Measurements from ENCODE around the gene MYO15B.
A peak's percentile ranks its signal among the peaks of the same experiment; 100 is the strongest.
"Not testable (repeated sequence)": the region's sequence is repeated elsewhere in the genome, so short reads cannot be mapped to it uniquely, and the experiment has no call there.

MYO15B gene

DNA sequence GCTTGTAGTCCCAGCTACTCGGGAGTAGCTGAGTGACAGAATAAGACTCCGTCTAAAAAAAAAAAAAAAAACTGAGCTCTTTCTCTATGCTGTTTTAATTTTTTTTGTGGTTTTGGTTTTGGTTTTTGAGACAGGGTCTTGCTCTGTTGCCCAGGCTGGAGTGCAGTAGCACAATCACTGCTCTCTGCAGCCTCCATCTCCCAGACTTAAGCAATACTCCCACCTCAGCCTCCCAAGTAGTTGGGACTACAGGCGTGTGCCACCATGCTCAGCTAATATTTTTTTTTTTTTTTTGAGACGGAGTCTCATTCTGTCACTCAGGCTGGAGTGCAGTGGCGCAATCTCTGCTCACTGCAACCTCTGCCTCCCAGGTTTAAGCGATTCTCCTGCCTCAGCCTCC lies 4.4 kb upstream of the MYO15B start:
- DNase-seq = not testable (repeated sequence)

DNA sequence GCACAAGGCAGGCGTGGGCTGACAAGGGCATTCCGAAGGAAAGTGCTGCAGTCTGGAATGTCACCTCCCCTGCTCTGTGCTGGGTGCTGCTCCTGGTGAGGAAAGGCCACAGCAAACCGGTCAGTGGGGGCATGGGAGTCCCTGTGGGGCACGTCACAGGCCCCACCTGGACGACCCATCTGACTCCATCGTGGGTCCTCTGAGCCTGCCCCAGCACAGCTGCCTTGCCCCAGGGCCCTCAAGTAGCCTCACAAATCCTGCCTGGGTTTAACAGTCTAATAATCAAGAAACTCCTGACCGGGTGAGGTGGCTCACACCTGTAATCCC lies 2.8 kb upstream of the MYO15B start:
- DNase-seq = no peak

DNA sequence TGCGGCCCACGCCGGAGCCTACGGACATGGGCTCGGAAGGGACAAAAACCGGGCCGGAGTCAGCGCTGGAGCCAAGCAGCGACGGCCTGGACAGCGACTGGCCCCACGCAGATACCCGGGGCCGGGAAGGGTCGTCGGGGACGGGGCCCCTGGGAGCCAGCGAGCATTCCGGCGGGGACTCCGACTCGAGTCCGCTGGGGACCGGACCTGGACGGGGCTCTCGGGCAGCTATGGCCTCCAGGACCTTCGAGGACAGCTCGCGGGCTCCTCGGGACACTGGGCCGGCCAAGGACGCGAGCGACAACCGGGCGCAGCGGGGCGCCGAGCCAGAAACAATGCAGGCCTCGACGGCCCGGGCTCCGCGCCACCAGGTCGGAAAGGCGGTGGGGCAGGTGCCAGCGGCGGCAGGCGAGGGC lies 1.0 kb downstream of the MYO15B start:
- DNase-seq = peak; percentile 9

DNA sequence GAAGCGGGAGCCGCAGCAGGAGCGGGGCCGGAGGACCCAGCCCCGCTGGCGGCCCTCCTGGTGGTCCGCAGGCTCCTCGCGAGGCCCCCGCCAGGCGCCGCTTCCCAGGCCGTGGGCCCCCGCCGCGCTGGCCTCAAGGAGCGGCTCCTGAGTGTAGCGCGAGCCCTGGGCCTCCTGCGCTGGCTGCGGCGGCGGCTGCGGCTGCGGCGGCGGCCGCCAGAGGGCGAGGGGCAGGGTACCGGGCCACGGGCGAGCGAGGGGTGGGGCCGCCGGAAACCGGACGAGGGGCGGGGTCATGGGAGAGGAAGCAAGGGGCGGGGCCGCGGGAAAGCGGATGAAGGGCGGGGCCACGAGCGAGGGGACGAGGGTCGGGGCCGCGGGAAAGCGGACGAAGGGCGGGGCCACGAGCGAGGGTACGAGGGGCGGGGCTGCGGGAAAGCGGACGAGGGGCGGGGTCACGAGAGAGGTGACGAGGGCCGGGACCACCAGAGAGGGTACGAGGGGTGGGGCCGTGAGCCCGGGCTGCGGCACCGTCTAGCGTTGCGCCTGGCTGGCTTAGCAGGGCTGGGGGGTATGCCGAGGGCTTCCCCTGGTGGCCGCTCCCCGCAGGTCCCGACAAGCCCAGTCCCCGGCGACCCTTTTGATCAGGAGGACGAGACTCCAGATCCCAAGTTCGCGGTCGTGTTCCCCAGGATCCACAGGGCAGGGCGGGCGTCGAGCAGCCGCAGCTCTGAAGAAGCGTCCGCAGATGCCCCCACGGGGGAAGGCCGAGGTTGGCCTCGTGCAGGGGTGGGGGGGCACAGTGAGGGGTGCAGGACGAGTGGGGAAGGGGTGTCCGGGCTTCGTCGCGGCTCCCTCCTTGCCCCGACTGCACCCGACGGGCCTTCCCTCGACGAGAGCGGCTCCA lies 1.7 kb downstream of the MYO15B start:
- peak; percentile 98 for DNase-seq

DNA sequence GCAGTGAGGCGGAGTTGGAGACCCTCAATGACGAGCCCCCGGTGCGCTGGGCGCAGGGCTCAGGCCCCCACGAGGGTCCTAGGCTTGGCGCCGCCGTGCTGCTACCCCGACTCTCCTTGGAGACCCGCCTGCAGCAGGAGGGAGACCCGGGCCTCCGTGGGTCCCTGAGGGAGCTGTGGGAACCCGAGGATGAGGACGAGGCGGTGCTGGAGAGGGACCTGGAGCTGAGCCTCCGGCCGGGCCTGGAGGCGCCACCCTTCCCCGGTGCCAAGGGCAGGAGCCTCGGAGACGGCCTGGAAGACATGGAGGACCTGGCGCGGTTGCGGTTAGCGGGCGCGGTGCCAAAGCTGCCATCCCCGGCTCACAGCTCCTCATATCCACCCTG lies 2.3 kb downstream of the MYO15B start:
- no peak for DNase-seq

DNA sequence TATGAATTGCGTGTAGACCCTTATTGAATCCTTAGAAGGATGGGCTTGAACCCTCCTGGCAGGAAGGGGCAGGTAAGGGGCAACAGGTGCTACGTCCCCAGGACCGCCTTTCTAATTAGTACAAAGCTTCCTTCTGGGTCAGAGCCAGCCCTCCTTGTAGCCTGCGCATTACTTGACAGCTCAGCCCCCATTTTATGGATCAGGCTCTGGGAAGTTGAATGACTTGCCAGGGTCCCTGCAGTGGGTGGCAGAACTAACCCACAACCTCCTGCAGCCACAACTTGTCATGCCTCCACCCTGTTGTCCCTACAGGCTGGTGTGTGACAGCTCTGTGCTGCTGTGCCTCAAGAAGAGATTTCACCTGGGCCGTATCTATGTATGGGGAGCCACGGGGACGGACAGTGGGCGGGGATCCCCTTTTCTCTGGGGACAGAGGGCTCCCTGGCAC lies 2.7 kb downstream of the MYO15B start:
- no peak for DNase-seq

DNA sequence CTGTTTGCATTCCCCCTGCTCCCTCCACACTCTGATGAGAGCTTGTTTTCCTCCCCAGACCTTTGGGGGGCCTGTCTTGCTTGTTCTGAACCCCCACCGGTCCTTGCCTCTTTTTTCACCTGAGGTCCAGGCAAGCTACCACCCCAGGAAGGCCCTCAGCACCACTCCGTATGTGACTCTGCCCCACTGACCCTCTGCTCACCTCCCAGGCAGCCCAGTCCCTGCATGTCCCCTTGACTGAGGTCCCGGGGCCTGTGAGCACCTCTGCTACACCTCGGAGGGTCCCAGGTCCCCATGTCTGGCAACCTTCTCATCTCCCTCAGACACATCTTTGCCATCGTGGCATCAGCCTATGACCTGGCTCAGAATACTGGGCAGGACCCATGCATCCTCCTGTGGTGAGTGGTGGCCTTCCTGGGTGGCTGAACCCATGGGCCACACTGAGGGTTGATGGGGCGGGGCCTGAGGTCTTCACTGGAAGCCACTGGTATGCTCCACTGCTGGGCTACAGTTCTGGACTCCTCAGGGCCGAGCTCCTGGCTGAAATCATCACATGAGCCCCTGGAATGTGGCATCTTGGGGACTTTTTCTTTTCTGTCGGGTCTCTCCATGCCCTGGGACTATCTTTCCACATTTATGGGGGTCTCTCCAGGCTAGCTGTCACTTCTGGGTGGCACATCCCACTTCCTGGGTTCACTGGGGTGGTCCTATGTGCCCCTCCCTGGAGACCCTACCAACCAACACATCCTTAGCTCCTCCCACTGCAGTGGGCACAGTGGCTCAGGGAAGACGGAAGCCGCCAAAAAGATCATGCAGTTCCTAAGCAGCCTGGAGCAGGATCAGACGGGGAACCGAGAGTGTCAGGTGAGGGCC lies 3.5 kb downstream of the MYO15B start:
- no peak for DNase-seq

DNA sequence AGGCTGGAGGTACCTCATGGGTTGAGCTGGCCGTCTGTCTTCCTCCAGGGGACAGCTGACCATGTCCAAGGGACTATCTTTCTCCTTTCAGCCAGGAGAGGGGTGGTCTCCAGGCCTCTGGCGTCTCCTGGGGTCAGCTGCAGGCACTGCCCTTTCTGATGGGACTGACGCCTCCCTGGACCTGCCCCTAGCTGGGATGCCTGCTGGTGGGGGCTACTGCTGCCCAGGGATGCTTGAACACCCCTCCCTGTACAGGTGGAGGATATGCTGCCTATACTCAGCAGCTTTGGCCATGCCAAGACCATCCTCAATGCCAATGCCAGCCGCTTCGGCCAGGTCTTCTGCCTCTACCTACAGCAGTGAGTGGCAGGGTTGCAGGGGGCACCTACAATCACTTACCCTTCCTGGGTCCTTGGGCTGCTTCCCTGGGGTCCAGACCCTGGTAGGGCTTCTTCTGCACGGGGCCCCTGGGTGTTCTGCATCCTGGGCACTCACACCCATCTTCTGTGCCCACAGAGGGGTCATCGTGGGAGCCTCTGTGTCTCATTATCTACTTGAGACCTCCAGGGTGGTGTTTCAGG lies 4.2 kb downstream of the MYO15B start:
- no peak for DNase-seq

DNA sequence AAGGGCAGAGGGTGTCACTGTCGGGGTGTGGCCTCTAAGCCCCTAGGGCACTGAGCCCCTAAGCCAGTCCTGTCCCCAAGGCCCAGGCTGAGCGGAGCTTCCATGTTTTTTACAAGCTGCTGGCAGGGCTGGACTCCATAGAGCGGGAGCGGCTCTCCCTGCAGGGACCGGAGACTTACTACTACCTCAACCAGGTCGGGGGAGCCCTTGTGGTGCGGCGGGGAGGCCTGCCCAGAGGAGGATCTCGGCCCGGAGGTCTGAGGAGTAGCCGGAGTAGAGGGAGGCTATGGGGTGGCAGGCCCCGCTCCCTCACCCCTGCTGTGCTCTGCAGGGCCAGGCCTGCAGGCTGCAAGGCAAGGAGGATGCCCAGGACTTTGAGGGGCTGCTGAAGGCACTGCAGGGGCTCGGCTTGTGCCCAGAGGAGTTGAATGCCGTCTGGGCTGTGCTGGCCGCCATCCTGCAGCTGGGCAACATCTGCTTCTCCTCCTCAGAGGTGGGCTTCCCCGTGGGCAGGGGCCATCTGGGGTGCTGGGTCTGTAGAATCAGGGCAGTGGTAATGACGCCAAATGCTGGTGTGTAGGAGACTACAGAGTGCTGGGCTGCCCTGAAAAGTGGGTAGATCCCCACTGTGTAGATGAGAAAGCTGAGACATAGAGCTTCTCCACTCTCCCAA lies 4.9 kb downstream of the MYO15B start:
- DNase-seq = no peak

DNA sequence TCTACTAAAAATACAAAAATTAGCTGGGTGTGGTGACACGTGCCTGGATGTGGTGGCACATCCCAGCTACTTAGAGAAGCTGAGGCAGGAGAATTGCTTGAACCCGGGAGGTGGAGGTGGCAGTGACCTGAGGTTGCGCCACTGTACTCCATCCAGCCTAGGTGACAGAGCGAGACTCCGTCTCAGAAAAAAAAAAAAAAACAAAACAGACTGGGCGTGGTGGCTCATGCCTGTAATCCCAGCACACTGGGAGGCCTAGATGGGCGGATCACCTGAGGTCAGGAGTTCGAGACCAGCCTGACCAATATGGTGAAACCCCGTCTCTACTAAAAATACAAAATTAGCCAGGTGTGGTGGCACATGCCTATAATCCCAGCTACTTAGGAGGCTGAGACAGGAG lies 5.8 kb downstream of the MYO15B start:
- DNase-seq = not testable (repeated sequence)

DNA sequence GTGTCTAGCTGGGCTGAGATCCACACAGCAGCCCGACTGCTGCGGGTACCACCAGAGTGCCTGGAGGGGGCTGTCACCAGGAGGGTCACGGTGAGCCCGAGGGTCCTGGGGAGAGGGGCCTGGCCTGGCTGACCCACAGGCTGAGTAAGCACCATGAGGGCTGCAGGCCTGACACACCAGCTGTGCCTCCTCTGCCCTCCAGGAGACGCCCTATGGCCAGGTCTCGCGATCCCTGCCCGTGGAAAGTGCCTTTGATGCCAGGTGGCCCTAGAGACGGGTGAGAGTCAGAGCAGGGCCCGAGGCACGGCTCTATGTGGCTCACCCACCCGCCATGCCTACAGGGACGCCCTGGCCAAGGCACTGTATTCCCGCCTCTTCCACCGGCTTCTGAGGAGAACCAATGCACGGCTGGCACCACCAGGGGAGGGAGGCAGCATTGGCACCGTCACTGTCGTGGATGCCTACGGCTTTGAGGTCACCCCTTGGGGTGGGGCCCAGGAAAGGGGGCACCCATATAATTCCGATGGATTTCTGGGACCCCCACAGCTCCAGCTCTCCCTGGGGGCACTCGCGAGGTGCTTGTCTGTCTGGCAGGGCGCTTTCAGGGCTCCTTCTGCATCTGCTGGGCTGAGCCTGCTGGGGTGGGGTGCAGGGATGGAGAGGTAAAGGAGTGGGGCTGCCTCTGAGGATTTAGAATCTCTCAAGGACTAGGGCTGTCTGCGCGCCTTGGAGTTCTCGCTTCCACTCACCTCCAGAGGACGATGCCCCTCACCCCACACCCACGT lies 7.1 kb downstream of the MYO15B start:
- no peak for DNase-seq

DNA sequence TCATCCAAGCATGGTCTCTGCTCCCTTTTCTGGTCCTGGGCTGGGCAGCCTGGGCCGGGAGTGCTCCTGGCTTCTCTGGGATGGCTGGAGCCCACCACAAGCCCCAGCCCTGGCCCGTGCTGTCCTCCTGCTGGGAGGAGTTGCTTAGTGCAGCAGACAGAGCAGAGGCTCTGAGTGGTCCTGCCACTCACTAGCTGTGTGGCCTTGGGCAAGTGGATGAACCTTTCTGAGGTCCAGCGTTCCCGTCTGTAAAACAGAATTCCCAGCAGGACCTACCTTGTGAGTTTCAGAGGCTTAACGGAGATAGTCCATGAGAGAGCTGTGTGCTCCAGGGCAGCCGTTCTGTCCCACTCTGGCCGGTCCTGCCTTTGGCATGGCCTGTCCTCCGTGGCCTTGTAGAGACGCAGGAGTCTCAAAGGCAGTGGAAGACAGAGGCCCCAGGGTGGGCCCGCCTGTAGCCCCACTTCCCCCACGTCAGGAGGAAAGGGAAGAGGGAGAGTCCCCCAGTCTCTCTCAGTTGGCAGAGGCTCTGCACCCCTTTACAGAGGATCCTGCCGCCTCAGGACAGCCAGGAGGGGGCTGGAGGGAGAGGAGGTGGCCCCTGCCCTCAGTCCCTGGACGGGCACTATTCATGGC lies 7.8 kb downstream of the MYO15B start:
- no peak for DNase-seq

DNA sequence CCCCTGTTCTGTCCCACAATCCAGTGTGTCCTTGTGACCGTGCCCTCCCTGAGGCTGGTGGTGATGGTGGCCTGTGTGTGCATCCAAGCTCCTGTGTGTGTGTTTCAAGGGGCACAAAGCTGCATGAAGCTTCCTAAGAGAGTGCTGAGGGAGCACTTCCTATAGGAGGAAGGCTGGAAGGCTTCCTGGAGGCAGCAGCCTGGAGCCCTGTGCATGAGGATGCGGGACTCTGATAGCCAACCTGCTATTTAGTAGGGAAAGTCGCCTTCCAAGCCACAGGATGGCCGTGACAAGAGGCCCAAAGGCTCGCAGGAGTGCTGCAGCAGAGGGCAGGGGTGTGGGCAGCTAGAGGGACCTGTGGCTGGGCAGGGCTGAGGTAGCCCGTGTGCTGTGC lies 8.3 kb downstream of the MYO15B start:
- DNase-seq = no peak

DNA sequence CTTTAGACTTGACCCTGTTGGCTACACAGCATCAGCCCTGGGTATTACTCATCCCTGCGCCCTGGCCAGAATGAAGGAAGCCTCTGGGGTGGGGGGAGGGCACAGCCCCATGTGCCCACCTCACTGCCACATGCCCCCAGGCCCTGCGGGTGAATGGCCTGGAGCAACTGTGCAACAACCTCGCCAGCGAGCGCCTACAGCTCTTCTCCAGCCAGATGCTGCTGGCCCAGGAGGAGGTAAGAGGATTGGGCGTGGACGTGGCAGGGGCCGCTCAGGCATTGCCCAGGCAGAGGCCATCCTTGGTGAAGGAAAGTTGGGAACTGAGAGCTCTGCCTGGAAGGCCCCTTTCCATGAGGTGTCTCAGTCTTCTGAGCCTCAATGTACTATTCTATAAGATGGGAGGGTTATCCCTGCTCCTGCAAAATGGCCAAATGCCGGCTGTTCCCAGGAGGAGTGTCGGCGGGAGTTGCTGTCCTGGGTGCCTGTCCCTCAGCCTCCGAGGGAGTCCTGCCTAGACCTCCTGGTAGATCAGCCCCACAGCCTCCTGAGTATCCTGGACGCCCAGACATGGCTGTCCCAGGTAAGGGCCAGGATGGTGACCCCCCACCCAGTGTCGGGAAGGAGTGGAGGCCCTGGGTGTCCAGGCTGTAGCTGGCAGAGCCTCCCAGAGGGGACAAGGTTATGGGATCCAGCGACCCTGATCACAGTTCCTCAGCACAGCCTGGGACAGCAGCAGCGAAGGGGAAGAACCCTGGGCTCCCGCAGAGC lies 8.9 kb downstream of the MYO15B start:
- DNase-seq = no peak

DNA sequence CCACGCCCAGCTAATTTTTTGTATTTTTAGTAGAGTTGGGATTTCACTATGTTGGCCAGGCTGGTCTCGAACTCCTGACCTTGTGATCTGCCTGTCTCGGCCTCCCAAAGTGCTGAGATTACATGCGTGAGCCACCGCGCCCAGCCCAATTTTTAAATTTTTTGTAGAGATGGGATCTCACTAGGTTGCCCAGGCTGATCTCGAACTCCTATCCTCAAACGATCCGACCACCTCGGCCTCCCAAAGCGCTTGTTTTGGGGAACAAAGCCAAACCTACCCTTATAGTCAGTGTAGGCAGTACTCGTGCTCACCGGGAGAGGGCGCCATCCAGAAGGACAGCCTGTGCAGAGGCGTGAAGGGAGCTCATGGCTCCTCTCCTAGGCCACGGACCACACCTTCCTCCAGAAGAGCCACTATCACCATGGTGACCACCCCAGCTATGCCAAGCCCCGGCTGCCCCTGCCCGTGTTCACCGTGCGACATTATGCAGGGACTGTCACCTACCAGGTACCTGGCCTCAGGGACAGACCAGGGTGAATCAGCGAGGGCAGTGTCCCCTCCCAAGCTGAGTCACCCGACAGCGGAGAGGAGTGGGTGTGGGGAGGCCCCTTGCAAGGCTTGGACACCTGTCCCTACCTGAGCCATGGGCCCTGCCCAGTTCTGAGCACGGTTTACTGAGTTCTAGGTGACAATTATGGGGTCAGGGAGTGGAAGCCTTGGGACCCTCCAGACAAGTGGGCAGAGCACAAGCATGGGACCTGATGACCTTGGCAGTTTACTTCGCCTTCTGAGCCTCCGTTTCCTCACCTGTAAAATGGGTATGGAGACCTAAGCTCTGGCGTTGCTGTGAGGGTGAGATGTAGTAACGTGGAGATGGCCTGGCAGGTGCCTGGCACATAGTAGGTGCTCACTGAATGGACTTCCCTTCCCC lies 13.7 kb downstream of the MYO15B start:
- DNase-seq = peak; percentile 45

DNA sequence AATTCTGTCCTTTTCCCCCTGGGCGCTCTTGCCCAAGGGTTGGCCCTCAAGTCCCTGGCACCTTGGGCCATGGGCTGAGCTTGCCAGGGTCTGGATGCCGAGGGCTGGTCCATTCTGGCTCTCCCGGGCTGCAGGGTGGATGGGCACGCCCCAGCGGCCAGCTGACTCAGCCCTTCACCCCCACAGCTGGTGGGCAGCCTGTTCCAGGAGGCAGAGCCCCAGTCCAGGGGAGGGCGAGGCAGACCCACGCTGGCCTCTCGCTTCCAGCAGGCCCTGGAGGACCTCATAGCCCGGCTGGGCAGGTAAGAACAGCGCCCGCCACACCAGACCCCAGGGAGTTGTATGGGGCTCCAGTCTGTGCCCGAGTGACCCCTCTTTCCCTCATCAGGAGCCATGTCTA lies 15.0 kb downstream of the MYO15B start:
- DNase-seq = no peak

DNA sequence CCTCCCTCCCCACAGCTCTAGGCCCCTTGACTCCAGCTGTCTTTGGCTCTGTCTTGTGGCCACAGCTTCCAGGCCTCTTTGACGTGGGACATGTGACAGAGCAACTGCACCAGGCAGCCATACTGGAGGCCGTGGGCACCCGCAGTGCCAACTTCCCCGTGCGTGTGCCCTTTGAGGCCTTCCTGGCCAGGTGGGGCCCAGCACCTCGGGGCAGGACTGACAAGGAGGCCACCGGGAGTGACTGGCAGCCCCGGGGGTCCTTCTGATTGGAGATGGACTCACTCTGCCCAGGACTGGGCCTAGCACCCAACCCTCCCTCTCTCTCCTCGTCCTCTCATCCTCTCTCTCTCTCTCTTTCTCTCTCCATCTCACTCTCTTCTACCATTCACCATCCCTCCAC lies 15.5 kb downstream of the MYO15B start:
- DNase-seq = no peak

DNA sequence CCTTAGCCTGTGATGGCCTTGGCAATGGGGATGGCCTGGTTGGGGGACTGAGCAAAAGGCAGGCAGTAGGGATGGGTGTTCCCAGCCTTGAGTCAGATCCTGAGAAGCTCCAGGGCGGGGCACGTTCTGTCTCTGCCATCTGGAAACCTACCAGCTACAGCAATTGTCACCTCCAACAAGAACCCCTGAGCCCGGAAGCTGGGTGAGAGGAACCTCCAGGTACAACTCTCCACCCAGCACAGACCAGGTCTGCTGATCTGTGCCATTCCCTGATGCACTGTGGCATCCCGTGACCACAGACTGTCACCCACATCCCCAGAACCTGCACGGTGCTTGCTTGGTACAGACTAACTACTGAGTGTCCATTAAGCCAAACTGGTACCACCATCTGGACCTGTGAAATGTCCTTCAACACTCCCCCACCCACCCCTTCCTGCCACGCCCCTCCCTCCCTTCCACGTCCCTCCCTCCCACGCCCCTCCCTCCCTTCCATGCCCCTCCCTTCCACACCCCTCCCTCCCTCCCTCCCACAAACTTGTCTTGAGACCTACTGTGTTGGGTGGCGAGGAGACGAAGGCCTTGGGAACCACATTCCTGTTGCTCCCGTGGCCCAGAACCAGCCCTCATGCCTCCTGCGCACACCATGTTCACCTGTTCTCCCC lies 16.6 kb downstream of the MYO15B start:
- DNase-seq = no peak

DNA sequence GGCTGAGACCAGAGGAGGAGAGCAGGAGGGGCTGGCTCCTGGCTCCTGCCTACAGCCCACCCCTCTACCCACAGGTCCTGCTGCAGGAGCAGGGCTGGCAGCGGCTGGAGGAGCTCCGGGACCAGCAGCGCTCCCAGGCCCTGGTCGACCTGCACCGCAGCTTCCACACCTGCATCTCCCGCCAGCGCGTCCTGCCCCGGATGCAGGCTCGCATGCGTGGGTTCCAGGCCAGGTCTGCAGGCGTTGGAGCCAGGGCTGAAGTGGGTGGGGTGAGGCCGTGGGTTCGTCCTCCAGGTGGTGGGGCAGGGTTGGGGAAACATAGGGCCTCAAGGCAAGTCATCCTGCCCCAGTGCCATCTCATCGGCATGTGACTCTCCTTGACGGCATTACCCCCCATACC lies 18.2 kb downstream of the MYO15B start:
- DNase-seq = no peak

All from activated T-cell treated with anti-CD3 and anti-CD28 coated beads for 4 hours (primary cell).